ENCODE measurements around the gene CCDC33. TPM values are rescaled to one million over a fixed set of nuclear protein-coding genes. Genes with fewer than 3 reads are reported as not detected.
"Not testable (repeated sequence)": the region's sequence is repeated elsewhere in the genome, so short reads cannot be mapped to it uniquely, and the experiment has no call there.

Gene CCDC33
- polyA plus RNA-seq, 12 donors: 0.17 to 0.36 (median 0.22) TPM; not detected in 9

DNA sequence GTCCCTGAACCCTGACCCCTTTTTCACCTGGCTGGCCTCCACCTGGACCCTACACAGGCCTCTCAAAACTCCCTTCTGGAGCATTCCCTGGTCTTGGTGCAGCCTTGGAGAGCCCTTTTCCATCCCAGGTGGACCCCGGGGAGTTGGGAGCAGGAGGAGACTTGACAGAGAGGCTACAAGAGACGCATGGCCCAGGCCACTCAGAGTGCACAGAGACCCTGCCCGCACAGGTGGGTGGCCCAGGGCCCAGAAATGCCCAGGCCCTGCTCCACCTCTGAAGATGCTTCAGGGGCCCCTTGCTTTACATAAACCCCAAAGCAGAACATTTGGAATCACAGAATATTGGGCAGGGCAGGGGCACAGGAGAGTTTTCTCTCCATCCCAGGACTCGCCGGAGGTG is 97.0 kb downstream of the CCDC33 start:
- DNase-seq: no peak

DNA sequence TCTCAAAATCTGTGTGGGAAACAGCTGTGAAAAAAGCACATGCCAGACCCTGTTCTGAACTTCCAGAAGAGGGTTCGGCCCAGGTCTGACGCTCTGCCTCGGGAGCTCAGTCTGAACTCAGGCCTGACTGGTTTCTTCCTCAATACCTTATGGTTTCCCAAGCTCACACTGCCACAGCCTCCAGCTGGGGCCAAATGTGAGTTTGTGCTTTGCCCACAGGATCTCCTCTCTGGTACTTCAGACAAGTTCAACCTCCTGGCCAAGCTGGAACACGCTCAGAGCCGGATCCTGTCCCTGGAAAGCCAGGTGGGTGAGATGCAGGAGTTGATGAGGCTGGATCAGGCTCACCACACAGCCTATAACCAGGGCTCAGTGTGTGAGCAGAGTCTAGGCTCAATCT is 97.5 kb downstream of the CCDC33 start:
- DNase-seq: no peak

- no peak for DNase-seq
These were observed 98.0 kb downstream of the CCDC33 start for GRCh38 chr15:74334127-74334526.

- DNase-seq: no peak
These were observed 99.3 kb downstream of the CCDC33 start for GRCh38 chr15:74335396-74335795.

GRCh38 chr15:74336061-74337005 is 100.2 kb downstream of the CCDC33 start:
- no peak for DNase-seq

DNA sequence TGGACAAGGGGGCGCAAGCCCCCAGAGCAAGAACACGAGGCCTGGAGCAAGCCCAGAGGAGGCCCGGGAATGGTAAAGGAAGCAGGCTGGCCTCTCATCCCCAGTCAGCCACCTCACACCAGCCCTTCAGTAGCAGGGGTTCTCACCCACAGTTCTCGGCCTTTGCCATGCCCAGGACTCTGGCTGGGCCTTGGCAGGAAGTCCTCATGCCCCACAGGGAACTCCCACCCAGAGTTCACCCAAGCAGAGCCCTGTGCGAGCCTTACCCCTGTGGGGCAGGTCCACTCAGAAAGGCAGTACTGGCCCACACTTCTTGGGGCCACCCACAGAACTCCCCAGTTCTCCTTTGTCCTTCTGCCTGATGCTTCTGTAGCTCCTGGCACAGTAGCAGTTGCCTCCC is 101.0 kb downstream of the CCDC33 start:
- no peak for DNase-seq

DNA sequence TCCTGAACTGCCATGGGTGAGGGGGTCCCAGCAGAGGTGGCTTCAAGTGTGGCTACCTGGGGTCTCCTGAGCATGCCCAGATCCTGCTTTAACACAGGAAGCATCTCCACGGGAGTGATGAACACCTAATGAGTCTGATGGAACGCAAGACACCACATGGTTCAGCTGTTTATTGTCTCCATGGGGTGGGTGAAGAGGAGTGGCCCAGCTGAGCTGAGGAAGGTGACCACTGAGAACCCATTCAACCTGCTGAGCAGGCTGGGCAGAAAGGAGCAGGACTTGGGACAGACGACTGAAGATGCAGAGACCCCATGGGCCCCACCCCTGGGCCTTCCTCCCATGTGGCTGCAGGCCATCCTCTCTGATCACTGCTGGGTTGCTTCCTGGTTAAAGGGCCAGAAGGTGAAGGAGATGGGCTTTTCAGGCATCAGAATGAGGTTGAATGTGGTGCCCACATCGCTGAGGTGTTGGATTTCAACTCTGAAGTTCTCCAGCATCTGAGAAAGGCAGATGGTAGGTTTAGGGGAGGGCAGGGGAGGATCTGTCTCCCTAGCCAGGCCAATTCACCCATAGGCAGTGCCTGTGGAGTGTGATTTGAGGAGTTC is 101.6 kb downstream of the CCDC33 start:
- no peak for DNase-seq

GRCh38 chr15:74338676-74339075 is 102.5 kb downstream of the CCDC33 start:
- DNase-seq: no peak

- no peak for DNase-seq
These were observed 103.2 kb downstream of the CCDC33 start for GRCh38 chr15:74339371-74339770.

GRCh38 chr15:74340150-74340549 is 104.0 kb downstream of the CCDC33 start:
- DNase-seq: no peak

- no peak for DNase-seq
These were observed 107.1 kb downstream of the CCDC33 start for GRCh38 chr15:74343127-74343796.

DNA sequence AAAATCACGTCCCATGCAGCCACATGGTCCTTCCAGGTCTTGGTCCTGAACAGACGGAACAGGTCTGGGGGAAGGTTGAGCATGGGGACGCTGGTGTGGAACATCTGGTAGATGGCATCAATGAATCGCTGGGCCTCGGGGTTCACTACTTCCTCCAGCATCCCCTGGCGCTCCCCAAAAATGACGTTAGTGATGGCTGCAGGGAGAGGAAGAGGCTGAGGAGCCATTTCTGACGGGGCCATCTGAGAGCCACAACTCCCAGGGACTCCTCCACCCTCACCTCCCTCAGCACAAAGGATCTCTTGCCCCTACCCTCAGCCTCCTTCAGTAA is 107.6 kb downstream of the CCDC33 start:
- DNase-seq: no peak

DNA sequence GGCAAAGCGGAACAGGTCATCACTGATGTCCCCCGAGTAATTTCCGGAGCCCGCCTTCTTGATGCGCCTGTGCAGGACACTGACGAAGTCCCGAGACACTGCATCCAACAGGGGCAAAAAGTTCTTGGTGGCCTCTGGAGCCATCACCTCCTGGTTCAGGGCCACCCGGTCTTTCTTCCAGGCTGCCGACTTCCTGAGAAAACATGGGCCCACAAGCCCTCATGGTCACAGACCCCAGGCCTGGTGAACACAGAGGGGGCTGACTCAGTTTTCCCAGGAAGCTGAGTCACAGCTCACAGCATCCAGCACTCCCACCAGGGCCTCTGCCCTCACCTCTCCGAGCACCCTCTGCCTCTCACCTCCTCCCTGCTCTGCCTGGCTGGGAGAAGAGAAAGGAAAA is 108.9 kb downstream of the CCDC33 start:
- no peak for DNase-seq

DNA sequence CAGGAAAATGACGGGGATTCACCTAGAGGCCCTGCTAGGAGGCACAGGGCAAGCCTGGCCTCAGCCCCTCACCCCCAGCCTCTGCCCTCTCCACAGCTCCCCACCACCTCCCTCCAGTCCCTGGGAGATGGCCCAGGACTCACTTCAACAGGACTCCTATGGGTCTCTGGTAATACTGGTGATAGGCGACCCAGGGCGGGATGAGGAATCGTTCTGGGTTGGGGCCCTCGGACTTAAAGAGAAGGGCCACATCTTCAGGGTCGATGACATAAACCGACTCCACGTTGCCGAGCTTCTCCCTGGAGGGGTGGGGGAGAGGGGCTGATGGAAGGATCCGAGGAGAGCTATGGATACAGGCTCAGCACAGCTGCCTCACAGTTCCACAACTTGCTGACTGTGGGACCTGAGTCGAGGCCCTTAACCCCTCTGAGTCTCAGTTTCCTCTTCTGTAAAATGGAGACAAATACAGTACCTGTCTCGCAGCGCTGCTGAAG is 111.7 kb downstream of the CCDC33 start:
- DNase-seq: no peak

DNA sequence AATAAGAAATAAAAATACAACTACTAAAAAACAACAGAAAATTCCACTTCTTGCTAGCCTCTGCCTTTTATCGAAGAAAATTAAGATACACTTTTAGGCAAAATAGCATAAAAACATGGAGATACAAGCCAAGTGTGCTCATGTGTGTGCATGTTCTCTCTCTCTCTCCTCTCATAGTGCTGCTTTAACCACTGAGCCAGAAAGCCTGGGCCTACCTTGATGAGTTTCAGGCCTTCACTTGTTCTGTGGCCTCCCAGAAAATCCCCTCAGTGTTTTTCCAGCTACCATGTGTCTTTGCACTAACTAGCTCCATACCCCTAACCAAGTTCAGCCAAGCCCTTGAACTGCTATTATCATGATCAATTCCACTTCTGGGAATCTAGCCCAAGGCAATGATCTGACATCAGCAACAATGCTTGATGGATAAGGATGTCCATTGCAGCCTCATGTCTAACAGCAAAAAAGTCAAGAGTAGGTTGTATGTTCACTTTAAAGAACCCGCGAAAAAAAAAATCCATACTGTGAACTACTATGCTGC is 113.2 kb downstream of the CCDC33 start:
- no peak for DNase-seq

DNA sequence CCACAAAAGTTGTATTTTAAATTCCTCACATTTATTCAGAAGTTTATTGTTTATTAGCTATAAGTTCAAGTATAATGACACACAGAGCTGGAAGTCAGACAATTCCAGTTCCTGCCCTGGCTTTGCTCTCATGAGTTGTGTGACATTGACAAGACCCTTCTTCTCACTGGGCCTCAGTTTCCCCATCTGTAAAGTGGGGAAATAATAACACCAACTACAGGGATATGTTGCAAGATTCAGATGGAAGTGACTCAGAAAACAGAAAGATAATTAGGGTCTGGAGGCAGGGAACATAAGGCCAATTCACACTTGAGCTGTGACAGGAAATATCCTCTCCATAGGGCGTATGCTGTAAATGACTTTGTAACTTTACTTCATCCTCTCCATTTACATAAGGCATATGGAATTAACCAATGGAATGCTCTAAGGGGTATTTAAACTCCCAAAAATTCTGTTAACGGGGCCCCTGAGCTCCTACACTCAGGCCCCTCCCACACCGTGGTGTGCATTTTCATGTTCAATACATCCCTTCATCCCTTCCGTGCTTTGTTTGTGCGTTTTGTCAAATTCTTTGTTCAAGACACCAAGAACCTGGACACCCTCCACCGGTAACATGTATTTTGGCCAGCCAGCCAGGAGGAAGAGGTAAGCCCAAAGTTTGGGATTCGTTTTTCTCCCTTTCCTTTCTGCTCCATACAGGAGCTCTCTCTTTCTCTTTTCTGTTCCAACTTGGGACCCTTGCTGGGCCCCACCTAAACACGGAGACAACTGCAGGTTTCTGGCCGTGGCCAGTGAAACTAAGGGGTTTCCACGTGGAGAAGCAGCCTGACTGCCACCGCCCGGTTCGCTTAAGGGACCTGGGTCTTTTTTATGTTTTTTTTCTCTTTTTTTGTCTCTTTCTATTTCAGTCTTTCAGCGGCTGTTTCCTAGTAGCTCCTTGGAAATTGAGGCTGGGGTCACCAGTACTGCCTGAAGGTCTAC is 114.5 kb downstream of the CCDC33 start:
- DNase-seq: no peak

DNA sequence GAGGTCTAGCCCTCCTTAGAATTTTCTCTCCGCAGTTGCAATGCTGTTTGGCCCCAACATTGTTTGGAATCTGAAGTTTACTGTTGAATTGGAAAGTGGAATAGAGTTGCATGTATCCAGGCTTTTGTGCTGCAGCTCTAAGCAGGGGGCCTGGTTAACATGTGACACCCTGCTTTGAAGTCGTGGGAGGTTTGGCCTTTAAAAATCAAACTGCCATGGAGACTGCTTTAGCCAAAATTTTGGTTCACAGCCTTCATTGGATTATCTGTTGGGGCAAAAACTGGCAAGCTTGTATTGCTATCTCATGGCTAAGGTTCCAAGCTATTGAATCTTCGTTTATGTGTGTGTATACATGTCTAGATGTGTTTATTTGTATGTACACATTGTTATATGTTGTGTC is 115.5 kb downstream of the CCDC33 start:
- DNase-seq: no peak

GRCh38 chr15:74352393-74352910 is 116.3 kb downstream of the CCDC33 start:
- DNase-seq: no peak

DNA sequence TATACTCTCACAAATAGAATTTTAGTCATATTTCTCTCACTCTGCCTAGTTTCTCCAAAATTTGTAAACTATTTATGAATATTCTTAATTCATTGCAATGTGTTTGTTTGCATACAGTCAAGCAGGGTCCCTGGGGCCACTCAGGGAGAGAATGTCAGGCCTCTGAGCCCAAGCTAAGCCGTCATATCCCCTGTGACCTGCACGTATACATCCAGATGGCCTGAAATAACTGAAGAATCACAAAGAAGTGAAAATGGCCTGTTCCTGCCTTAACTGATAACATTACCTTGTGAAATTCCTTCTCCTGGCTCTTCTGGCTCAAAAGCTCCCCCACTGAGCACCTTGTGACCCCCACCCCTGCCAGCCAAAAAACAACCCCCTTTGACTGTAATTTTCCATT is 117.9 kb downstream of the CCDC33 start:
- DNase-seq: not testable (repeated sequence)

- DNase-seq: not testable (repeated sequence)
These were observed 119.9 kb downstream of the CCDC33 start for GRCh38 chr15:74356050-74356449.

DNA sequence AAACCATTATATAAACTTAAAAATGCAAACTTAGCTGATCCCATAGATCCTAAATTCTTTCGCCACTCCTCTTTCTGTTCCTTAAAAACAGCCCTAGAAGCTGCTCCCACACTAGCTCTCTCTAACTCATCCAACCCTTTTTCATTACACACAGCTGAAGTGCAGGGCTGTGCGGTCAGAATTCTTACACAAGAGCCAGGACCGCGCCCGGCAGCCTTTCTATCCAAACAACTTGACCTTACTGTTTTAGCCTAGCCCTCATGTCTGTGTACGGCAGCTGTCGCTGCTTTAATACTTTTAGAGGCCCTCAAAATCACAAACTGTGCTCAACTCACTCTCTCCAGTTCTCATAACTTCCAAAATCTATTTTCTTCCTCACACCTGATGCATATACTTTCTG is 121.4 kb downstream of the CCDC33 start:
- DNase-seq: not testable (repeated sequence)
